ENCODE measurements around the gene AFF3.

AFF3 gene

DNA sequence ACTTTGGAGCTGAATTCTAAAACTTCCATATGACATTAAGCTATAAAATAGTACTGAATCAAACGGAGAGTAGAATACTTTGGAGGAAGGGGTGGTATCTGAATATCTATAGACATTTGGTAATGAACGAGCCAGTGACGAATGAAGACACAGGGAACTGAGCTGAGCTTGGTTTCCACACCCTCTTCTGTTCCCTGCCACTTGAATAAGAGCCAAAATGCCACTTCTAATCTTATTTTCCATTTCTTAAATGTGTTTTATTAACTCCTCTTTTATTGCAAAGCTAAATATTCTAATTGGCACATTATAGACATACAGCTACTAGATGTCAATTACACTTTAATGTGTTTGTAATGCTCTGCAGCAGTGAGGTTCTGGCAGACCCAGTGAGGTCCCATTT lies 76.1 kb downstream of the AFF3 start:
- DNase-seq = no peak
- Histone ChIP-seq H3K9me3 (no peaks in the 10 kb centered on the region), H3K36me3 (no peaks in the 10 kb centered on the region), H3K27me3 (no peaks in the 10 kb centered on the region), H3K4me1 (no peaks in the 10 kb centered on the region), H3K4me3 (ENCODE audit: low read depth, low read length) (no peak overlapping the region)
- TF ChIP-seq, protein P1, sequence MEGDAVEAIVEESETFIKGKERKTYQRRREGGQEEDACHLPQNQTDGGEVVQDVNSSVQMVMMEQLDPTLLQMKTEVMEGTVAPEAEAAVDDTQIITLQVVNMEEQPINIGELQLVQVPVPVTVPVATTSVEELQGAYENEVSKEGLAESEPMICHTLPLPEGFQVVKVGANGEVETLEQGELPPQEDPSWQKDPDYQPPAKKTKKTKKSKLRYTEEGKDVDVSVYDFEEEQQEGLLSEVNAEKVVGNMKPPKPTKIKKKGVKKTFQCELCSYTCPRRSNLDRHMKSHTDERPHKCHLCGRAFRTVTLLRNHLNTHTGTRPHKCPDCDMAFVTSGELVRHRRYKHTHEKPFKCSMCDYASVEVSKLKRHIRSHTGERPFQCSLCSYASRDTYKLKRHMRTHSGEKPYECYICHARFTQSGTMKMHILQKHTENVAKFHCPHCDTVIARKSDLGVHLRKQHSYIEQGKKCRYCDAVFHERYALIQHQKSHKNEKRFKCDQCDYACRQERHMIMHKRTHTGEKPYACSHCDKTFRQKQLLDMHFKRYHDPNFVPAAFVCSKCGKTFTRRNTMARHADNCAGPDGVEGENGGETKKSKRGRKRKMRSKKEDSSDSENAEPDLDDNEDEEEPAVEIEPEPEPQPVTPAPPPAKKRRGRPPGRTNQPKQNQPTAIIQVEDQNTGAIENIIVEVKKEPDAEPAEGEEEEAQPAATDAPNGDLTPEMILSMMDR (IDR thresholded peaks at IDR 0.05; ENCODE audit: low read depth, low read length) = no peak

DNA sequence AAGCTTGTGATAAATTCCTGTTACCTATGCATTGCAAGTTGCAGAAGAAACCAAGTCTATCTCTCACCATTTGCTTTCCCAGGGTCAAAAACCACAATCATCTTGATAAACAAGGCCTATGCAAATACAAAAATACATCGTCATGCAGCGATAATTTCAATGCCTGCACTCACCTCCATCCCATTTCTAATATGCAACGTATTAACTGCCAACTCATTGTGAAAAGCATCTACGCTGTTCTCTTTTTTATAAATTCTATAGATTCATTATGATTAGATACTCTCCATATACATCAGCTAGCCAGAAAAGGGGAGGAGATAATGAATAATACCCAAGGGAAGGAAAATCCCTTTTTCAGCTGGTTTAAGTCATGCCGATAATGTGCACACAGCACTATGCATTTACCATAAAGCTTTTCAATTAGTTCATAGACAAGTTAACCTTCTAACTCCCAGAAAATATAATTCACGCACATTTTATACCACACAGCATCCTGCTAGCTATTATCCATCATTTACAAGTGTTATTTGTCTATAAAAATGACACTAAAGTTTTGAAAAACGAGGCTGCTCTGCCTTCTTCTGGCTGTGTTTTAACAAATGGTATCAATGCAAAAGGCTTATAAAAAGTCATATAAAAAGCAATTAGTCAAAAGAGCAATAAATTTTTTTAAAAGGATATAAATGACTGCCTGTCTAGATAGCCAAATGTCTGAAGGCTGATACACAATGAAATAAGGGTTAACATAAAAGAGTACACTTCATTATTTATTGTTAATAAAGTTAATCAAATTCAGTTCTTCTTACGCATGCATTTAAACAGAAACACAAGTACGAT lies 77.6 kb downstream of the AFF3 start:
- no peak overlapping the region for H3K4me3 ChIP-seq (ENCODE audit: low read depth, low read length)
- no peaks in the 10 kb centered on the region for H3K36me3 ChIP-seq
- H3K9me3 ChIP-seq = no peaks in the 10 kb centered on the region
- no peaks in the 10 kb centered on the region for H3K27me3 ChIP-seq
- TF ChIP-seq, protein P1 (IDR thresholded peaks at IDR 0.05; ENCODE audit: low read depth, low read length) = no peak
- no peaks in the 10 kb centered on the region for H3K4me1 ChIP-seq
- no peak for DNase-seq

DNA sequence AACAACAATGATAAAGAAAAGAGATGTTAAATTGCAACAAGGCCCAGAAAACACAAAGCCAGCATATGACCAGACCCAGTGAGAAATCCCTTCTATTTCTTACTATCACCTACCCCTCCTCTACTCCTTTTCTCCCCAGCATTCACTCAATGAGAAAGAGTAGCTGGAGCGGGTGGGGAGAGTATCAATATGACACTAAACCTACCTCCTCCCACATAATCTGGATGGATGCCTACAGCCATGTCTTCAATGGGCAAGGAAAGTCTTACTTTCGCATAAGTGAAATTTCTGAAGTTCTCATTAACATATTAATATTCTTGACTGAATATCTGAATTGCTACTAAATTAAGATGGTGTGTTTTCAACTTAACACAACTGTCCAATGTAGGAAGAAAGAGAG lies 78.2 kb downstream of the AFF3 start:
- no peak for DNase-seq
- Histone ChIP-seq H3K4me1 (no peaks in the 10 kb centered on the region), H3K4me3 (ENCODE audit: low read depth, low read length) (no peak overlapping the region), H3K27me3 (no peaks in the 10 kb centered on the region), H3K36me3 (no peaks in the 10 kb centered on the region), H3K9me3 (no peaks in the 10 kb centered on the region)
- TF ChIP-seq, protein P1 (IDR thresholded peaks at IDR 0.05; ENCODE audit: low read depth, low read length) = no peak

DNA sequence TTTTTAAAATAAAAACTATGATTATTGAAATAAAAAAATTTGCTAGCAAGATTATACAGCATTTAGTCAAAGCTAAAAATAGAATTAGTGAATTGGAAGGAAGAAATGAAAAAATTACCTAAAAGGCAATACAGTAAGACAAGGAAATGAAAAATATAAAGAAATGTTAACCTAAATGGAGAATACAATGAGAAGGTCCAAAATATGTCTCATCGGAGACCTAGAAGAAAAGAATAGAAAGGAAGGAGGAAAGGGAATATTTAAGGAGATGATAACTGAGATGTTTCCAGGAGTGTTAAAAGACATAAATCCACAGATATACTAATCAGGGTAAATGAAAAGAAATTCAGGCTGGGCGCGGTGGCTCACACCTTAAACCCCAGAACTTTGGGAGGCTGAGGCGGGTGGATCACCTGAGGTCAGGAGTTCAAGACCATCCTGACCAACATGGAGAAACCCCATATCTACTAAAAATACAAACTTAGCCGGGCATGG lies 78.9 kb downstream of the AFF3 start:
- no peak overlapping the region for H3K4me3 ChIP-seq (ENCODE audit: low read depth, low read length)
- TF ChIP-seq, protein P1 (IDR thresholded peaks at IDR 0.05; ENCODE audit: low read depth, low read length) = no peak
- no peaks in the 10 kb centered on the region for H3K36me3 ChIP-seq
- no peak for DNase-seq
- no peaks in the 10 kb centered on the region for H3K27me3 ChIP-seq
- H3K4me1 ChIP-seq = no peaks in the 10 kb centered on the region
- H3K9me3 ChIP-seq = no peaks in the 10 kb centered on the region

DNA sequence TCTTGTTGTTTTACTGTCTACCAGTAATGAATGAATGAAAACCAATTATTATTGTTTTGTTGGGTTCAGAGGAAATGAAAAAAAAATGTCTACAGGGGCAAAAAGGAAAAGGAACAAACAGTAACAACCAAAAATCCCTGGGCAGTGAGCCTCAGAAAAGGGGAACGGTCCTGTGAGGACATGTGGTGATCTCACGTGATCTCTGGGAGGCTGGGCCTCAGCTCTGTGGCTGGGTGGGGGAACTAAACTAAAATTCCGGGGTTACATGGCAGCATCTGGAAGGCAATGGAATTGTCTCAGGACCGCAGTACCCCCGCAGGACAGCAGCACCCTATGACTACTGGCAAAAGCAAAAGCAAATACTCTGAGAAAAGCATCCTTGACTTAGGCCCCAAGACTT lies 80.1 kb downstream of the AFF3 start:
- DNase-seq = no peak
- H3K9me3 ChIP-seq = no peaks in the 10 kb centered on the region
- no peaks in the 10 kb centered on the region for H3K27me3 ChIP-seq
- H3K36me3 ChIP-seq = no peaks in the 10 kb centered on the region
- no peak overlapping the region for H3K4me3 ChIP-seq (ENCODE audit: low read depth, low read length)
- no peaks in the 10 kb centered on the region for H3K4me1 ChIP-seq
- TF ChIP-seq, protein P1 (IDR thresholded peaks at IDR 0.05; ENCODE audit: low read depth, low read length) = no peak

DNA sequence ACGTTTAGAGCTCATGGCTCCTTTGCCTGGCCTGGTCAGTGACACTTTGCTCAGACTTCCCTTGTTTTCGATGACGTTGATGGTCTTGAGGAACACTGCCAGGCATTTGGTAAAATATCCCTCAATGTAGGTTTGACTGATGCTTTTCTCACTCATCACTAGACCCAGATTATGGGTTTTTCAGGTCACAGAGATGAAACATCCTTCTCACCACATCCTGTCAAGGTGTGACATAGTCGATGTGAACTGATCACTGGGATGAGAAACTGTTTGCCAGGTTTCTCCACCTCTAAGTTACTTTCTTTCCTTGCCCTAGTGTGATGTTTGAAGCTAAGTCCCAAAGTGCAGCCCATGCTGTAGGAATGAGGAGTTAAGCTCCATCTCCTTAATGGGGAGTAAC lies 81.5 kb downstream of the AFF3 start:
- Histone ChIP-seq H3K27me3 (no peaks in the 10 kb centered on the region), H3K9me3 (no peaks in the 10 kb centered on the region), H3K4me3 (ENCODE audit: low read depth, low read length) (no peak overlapping the region), H3K4me1 (no peaks in the 10 kb centered on the region), H3K36me3 (no peaks in the 10 kb centered on the region)
- DNase-seq = no peak
- TF ChIP-seq, protein P1 (IDR thresholded peaks at IDR 0.05; ENCODE audit: low read depth, low read length) = no peak
